Measurements from ENCODE around the gene SPATA24.
A peak's percentile ranks its signal among the peaks of the same experiment; 100 is the strongest.
"Not testable (repeated sequence)": the region's sequence is repeated elsewhere in the genome, so short reads cannot be mapped to it uniquely, and the experiment has no call there.

The SPATA24 gene

GRCh38 chr5:139394654-139395566 lies 9.0 kb downstream of the SPATA24 start, which contains the start of gene PROB1:
TSS of gene PROB1 (minus strand) at chr5:139395104. CDS start at chr5:139395081, 23 bp downstream.
- H3K4me1 ChIP-seq (ENCODE audit: insufficient read depth, low read length) = peaks cover 23% of the 10 kb centered on the region

GRCh38 chr5:139394123-139394653 lies 9.7 kb downstream of the SPATA24 start:
- H3K9ac ChIP-seq (ENCODE audit: low read depth, low read length) = peak overlapping the region; percentile 80
- H3K4me1 ChIP-seq (ENCODE audit: insufficient read depth, low read length) = peaks cover 23% of the 10 kb centered on the region
- no peaks in the 10 kb centered on the region for H3K9me3 ChIP-seq (ENCODE audit: control insufficient read depth, insufficient read depth, low read length)
- no peaks in the 10 kb centered on the region for H3K36me3 ChIP-seq (ENCODE audit: insufficient read depth, low read length)

More at GRCh38 chr5:139394654-139395566, 9.0 kb downstream of the SPATA24 start, which contains the start of gene PROB1:
- H3K9me3 ChIP-seq (ENCODE audit: control insufficient read depth, insufficient read depth, low read length) = no peaks in the 10 kb centered on the region
- peak within 1 kb of the TSS; percentile 80 for H3K9ac ChIP-seq (ENCODE audit: low read depth, low read length)
- no peaks in the 10 kb centered on the region for H3K36me3 ChIP-seq (ENCODE audit: insufficient read depth, low read length)

- H3K9me3 ChIP-seq (ENCODE audit: control insufficient read depth, insufficient read depth, low read length) = no peaks in the 10 kb centered on the region
- peaks cover 24% of the 10 kb centered on the region for H3K4me1 ChIP-seq (ENCODE audit: insufficient read depth, low read length)
- H3K36me3 ChIP-seq (ENCODE audit: insufficient read depth, low read length) = no peaks in the 10 kb centered on the region
- H3K9ac ChIP-seq (ENCODE audit: low read depth, low read length) = peak overlapping the region; percentile 80
Measured at GRCh38 chr5:139393497-139394122, 10.3 kb downstream of the SPATA24 start.

- Histone ChIP-seq H3K36me3 (ENCODE audit: insufficient read depth, low read length) (no peaks in the 10 kb centered on the region), H3K9ac (ENCODE audit: low read depth, low read length) (peak overlapping the region; percentile 80), H3K9me3 (ENCODE audit: control insufficient read depth, insufficient read depth, low read length) (no peaks in the 10 kb centered on the region), H3K4me1 (ENCODE audit: insufficient read depth, low read length) (peaks cover 31% of the 10 kb centered on the region)
Measured at GRCh38 chr5:139392678-139393496, 11.0 kb downstream of the SPATA24 start.

GRCh38 chr5:139392324-139392677 lies 11.6 kb downstream of the SPATA24 start:
- H3K9me3 ChIP-seq (ENCODE audit: control insufficient read depth, insufficient read depth, low read length) = no peaks in the 10 kb centered on the region
- H3K9ac ChIP-seq (ENCODE audit: low read depth, low read length) = peak overlapping the region; percentile 80; the same call in 1 of the 2 replicates
- peaks cover 36% of the 10 kb centered on the region for H3K4me1 ChIP-seq (ENCODE audit: insufficient read depth, low read length)
- no peaks in the 10 kb centered on the region for H3K36me3 ChIP-seq (ENCODE audit: insufficient read depth, low read length)

GRCh38 chr5:139391570-139392323 lies 12.1 kb downstream of the SPATA24 start:
- Histone ChIP-seq H3K9me3 (ENCODE audit: control insufficient read depth, insufficient read depth, low read length) (no peaks in the 10 kb centered on the region), H3K9ac (ENCODE audit: low read depth, low read length) (peak overlapping the region; percentile 80; the same call in 1 of the 2 replicates), H3K4me1 (ENCODE audit: insufficient read depth, low read length) (peaks cover 36% of the 10 kb centered on the region), H3K36me3 (ENCODE audit: insufficient read depth, low read length) (no peaks in the 10 kb centered on the region)

- no peak overlapping the region for H3K9ac ChIP-seq (ENCODE audit: low read depth, low read length)
- H3K4me1 ChIP-seq (ENCODE audit: insufficient read depth, low read length) = peaks cover 30% of the 10 kb centered on the region
- H3K9me3 ChIP-seq (ENCODE audit: control insufficient read depth, insufficient read depth, low read length) = no peaks in the 10 kb centered on the region
- H3K36me3 ChIP-seq (ENCODE audit: insufficient read depth, low read length) = no peaks in the 10 kb centered on the region
Measured at GRCh38 chr5:139390639-139391569, 13.0 kb downstream of the SPATA24 start.

GRCh38 chr5:139389701-139390638 lies 13.9 kb downstream of the SPATA24 start, which contains the start of gene MZB1:
TSS of gene MZB1 (minus strand) at chr5:139389913. CDS start at chr5:139389856, 57 bp downstream.
- Histone ChIP-seq H3K9me3 (ENCODE audit: control insufficient read depth, insufficient read depth, low read length) (no peaks in the 10 kb centered on the region), H3K4me1 (ENCODE audit: insufficient read depth, low read length) (peaks cover 22% of the 10 kb centered on the region), H3K36me3 (ENCODE audit: insufficient read depth, low read length) (no peaks in the 10 kb centered on the region), H3K9ac (ENCODE audit: low read depth, low read length) (no peak within 1 kb of the TSS)

- H3K4me1 ChIP-seq (ENCODE audit: insufficient read depth, low read length) = peaks cover 22% of the 10 kb centered on the region
- peak overlapping the region; percentile 1; the same call in 1 of the 2 replicates for H3K9ac ChIP-seq (ENCODE audit: low read depth, low read length)
- H3K9me3 ChIP-seq (ENCODE audit: control insufficient read depth, insufficient read depth, low read length) = no peaks in the 10 kb centered on the region
- no peaks in the 10 kb centered on the region for H3K36me3 ChIP-seq (ENCODE audit: insufficient read depth, low read length)
Measured at GRCh38 chr5:139388198-139388821, 15.6 kb downstream of the SPATA24 start.

- peaks cover 22% of the 10 kb centered on the region for H3K4me1 ChIP-seq (ENCODE audit: insufficient read depth, low read length)
- no peaks in the 10 kb centered on the region for H3K36me3 ChIP-seq (ENCODE audit: insufficient read depth, low read length)
- peak overlapping the region; percentile 1; the same call in 1 of the 2 replicates for H3K9ac ChIP-seq (ENCODE audit: low read depth, low read length)
- H3K9me3 ChIP-seq (ENCODE audit: control insufficient read depth, insufficient read depth, low read length) = no peaks in the 10 kb centered on the region
Measured at GRCh38 chr5:139387611-139388197, 16.2 kb downstream of the SPATA24 start.

GRCh38 chr5:139386956-139387355 lies 16.9 kb downstream of the SPATA24 start:
- H3K9me3 ChIP-seq (ENCODE audit: control insufficient read depth, insufficient read depth, low read length); H3K9ac ChIP-seq (ENCODE audit: low read depth, low read length); H3K36me3 ChIP-seq (ENCODE audit: insufficient read depth, low read length): not testable (repeated sequence)
- peaks cover 22% of the 10 kb centered on the region for H3K4me1 ChIP-seq (ENCODE audit: insufficient read depth, low read length)

Measured in ES-I3 (cell line).